Fibroblast of the aortic adventitia (primary cell): ENCODE data around the gene ERCC1. TPM values are rescaled to one million over a fixed set of nuclear protein-coding genes. Genes with fewer than 3 reads are reported as not detected.

Source experiments
- DNase-seq: peaks from one replicate; pipeline ENCODE4 v3.0.0-alpha.2; 2010; ENCODE audit warnings: low read depth
- H3K4me3 ChIP-seq: 2 replicates; pipeline ENCODE4 v1.5.1; 2011; ENCODE audit warnings: low read depth, mild to moderate bottlenecking, control low read depth, low read length, moderate library complexity
- CTCF ChIP-seq: IDR thresholded peaks from 2 replicates; pipeline ENCODE4 v1.5.1; 2011; ENCODE audit warnings: mild to moderate bottlenecking, low read length, control low read depth, inconsistent platforms; ENCODE audit not compliant: insufficient read depth
- small RNA-seq: library from RNA; depleted of rRNA; stranded (forward); fragments of <200 nt; gene quantifications from one replicate; pipeline ENCODE3, GENCODE V24; 2012
- total RNA-seq: library from RNA; depleted of rRNA; stranded (reverse); fragments of >200 nt; gene quantifications from 2 replicates; pipeline ENCODE4 v1.2.3, GENCODE V29; 2012; ENCODE audit warnings: low replicate concordance

The ERCC1 gene
- total RNA-seq, 1 donor, result 109 TPM

GRCh38 chr19:45362291-45362690, 61.4 kb downstream of the ERCC1 start:
- DNase-seq, result no peak
- no peak for TF ChIP-seq CTCF
- H3K4me3 ChIP-seq, result no peak overlapping the region

- DNase-seq, result no peak
- TF ChIP-seq CTCF, result no peak
- no peak overlapping the region for H3K4me3 ChIP-seq
Observed at GRCh38 chr19:45361608-45362007, 62.1 kb downstream of the ERCC1 start.

- TF ChIP-seq CTCF, result no peak
- no peak for DNase-seq
- no peak overlapping the region for H3K4me3 ChIP-seq
Observed at GRCh38 chr19:45358213-45358792, 65.4 kb downstream of the ERCC1 start.

GRCh38 chr19:45357445-45357783, 66.3 kb downstream of the ERCC1 start:
- DNase-seq, result no peak
- no peak for TF ChIP-seq CTCF
- H3K4me3 ChIP-seq, result no peak overlapping the region

Small RNA genes lying within 50 kb of the gene (small RNA-seq; reads per million reads assigned to genes)
- not detected for gene MIR6088

Other genes starting within 250 kb of the ERCC1 start
- gene TRAPPC6A, start 245.7 kb downstream of the ERCC1 start, total RNA-seq, result 6.9 and 10.1 TPM in 2 replicates
- 7.7 and 16.1 TPM in 2 replicates for gene BLOC1S3, start 245.1 kb downstream of the ERCC1 start, total RNA-seq
- under 0.01 TPM in 1 of 2 replicates, not detected in the other for gene EXOC3L2, start 178.5 kb downstream of the ERCC1 start, total RNA-seq
- gene MARK4, start 172.6 kb downstream of the ERCC1 start, total RNA-seq, result 9.8 and 17.1 TPM in 2 replicates
- gene CKM, start 101.0 kb downstream of the ERCC1 start, total RNA-seq, result not detected in 2 replicates
- not detected in 2 replicates for gene KLC3, start 83.2 kb downstream of the ERCC1 start, total RNA-seq
- gene ERCC2, start 53.3 kb downstream of the ERCC1 start, total RNA-seq, result 22.3 and 34.8 TPM in 2 replicates
- gene PPP1R13L, start 18.8 kb downstream of the ERCC1 start, total RNA-seq, result 1.3 and 2.8 TPM in 2 replicates
- gene POLR1G, start 17.3 kb downstream of the ERCC1 start, total RNA-seq, result 3.0 and 5.7 TPM in 2 replicates
- 0.33 and 0.81 TPM in 2 replicates for gene FOSB, start 44.1 kb upstream of the ERCC1 start, total RNA-seq
- 5.7 and 26.8 TPM in 2 replicates for gene RTN2, start 73.1 kb upstream of the ERCC1 start, total RNA-seq
- 0.99 and 2.4 TPM in 2 replicates for gene PPM1N, start 74.5 kb upstream of the ERCC1 start, total RNA-seq
- 31.6 and 33.3 TPM in 2 replicates for gene VASP, start 83.6 kb upstream of the ERCC1 start, total RNA-seq
- 8.8 and 9.6 TPM in 2 replicates for gene OPA3, start 160.9 kb upstream of the ERCC1 start, total RNA-seq
- gene GPR4, start 178.3 kb upstream of the ERCC1 start, total RNA-seq, result 0.16 TPM in 1 of 2 replicates, not detected in the other
- gene EML2, start 215.5 kb upstream of the ERCC1 start, total RNA-seq, result 9.9 and 23.4 TPM in 2 replicates
- 0.57 TPM in 1 of 2 replicates, not detected in the other for gene GIPR, start 244.3 kb upstream of the ERCC1 start, total RNA-seq